Measurements from ENCODE around the gene ATRNL1.

GRCh38 chr10:115903845-115904244 lies 810.7 kb downstream of the ATRNL1 start:
- TF ChIP-seq CTCF (IDR thresholded peaks at IDR 0.05): no peak
- no peak for TF ChIP-seq POLR2A (IDR thresholded peaks at IDR 0.05)
